ENCODE measurements around the gene CCDC148. TPM values are rescaled to one million over a fixed set of nuclear protein-coding genes. Genes with fewer than 3 reads are reported as not detected.

Gene CCDC148
- total and polyA plus RNA-seq, 2 experiments from 2014 or later = 0.64 to 0.86 TPM

DNA sequence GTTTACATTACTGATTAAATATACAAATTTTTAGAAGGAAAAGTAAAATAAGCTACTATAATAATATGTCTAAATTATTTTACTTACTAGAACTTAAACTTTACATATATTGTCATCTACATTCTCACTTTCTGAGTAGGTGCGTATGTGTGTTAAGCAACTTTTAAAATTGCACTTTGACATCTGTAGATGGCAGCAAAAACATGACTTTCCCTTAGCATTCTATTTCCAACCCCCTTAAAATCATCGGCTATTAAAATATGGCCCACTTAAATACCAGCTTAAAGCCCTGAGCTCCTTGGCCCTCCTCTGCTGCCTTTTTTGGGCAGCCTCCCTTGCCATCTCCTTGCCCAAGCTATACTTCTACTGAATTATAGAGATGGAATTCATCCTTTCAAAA, 276.9 kb downstream of the CCDC148 start:
- no peaks in the 10 kb centered on the region for H3K79me2 ChIP-seq (ENCODE audit: insufficient read depth)
- H3K27ac ChIP-seq = no peak overlapping the region
- no peaks in the 10 kb centered on the region for H3K9me3 ChIP-seq (ENCODE audit: low read depth)
- no peak for TF ChIP-seq EZH2 (IDR thresholded peaks at IDR 0.05; ENCODE audit: insufficient read depth, poor library complexity, severe bottlenecking)
- H2AFZ ChIP-seq = no peak overlapping the region
- DNase-seq = peak; percentile 49
- no peaks in the 10 kb centered on the region for H3K9me2 ChIP-seq (ENCODE audit: insufficient read depth)
- whole genome bisulfite sequencing, 2 experiments (ENCODE audit: low coverage in 1 of 2, low lambda C conversion rate in 2 of 2, missing lambda C conversion rate in 2 of 2) = 28 to 33% methylated on average over 2 of the region's 2 CpGs
- no peak overlapping the region for H3K9ac ChIP-seq
- no peaks in the 10 kb centered on the region for H3K36me3 ChIP-seq (ENCODE audit: low read depth)
- H3K4me2 ChIP-seq (ENCODE audit: unreplicated experiment) = no peak overlapping the region
- no peaks in the 10 kb centered on the region for H3F3A ChIP-seq (ENCODE audit: insufficient read depth)
- no peaks in the 10 kb centered on the region for H4K20me1 ChIP-seq (ENCODE audit: insufficient read depth)
- no peaks in the 10 kb centered on the region for H3K4me1 ChIP-seq (ENCODE audit: insufficient read depth)
- H3K27me3 ChIP-seq (replicated peaks; ENCODE audit: insufficient read depth) = peaks cover 6% of the 10 kb centered on the region; the same call in 1 of the 2 replicates
- no peak overlapping the region for H3K4me3 ChIP-seq
- in situ Hi-C loops (cut with MboI) = loop anchor here (25.0 kb wide), 1 partner anchor 558 kb away; no protein-coding TSS in a partner anchor

DNA sequence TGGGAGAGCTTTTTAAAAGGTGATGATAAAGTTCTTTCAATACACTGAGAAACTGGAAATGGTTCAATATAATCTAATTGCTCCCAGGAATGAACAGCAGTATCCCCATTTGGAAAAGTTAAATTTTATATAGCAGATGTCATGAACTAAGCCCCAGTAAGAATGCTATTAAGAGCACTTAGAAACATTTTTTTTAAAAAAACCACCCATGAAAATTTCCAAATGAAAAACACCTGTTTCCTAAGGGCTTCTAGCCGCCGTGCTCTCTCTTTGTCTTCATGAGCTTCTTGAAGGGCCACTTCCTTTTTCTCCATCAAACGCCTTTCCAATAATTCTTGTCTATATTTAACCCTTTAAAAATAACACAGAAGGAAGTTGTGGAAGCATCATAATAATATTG, 277.9 kb downstream of the CCDC148 start:
- no peak overlapping the region for H3K27ac ChIP-seq
- no peak for TF ChIP-seq EZH2phosphoT487 (IDR thresholded peaks at IDR 0.05; ENCODE audit: insufficient read depth, low read depth)
- no peak for TF ChIP-seq EZH2 (IDR thresholded peaks at IDR 0.05; ENCODE audit: insufficient read depth, poor library complexity, severe bottlenecking)
- DNase-seq = no peak
- H3K36me3 ChIP-seq (ENCODE audit: low read depth) = no peaks in the 10 kb centered on the region
- H3K9me2 ChIP-seq (ENCODE audit: insufficient read depth) = no peaks in the 10 kb centered on the region
- H3K4me2 ChIP-seq (ENCODE audit: unreplicated experiment) = no peak overlapping the region
- peaks cover 6% of the 10 kb centered on the region; the same call in 1 of the 2 replicates for H3K27me3 ChIP-seq (replicated peaks; ENCODE audit: insufficient read depth)
- no peaks in the 10 kb centered on the region for H3K9me3 ChIP-seq (ENCODE audit: low read depth)
- H3K4me1 ChIP-seq (ENCODE audit: insufficient read depth) = no peaks in the 10 kb centered on the region
- H3K79me2 ChIP-seq (ENCODE audit: insufficient read depth) = no peaks in the 10 kb centered on the region
- no peak overlapping the region for H3K9ac ChIP-seq
- H3F3A ChIP-seq (ENCODE audit: insufficient read depth) = no peaks in the 10 kb centered on the region
- no peak overlapping the region for H2AFZ ChIP-seq
- WGBS, 2 experiments (ENCODE audit: low coverage in 1 of 2, low lambda C conversion rate in 2 of 2, missing lambda C conversion rate in 2 of 2) = 2 to 4% methylated on average over 3 of the region's 3 CpGs
- in situ Hi-C loops (cut with MboI) = loop anchor here (25.0 kb wide), 1 partner anchor 559 kb away; no protein-coding TSS in a partner anchor
- no peak overlapping the region for H3K4me3 ChIP-seq
- H4K20me1 ChIP-seq (ENCODE audit: insufficient read depth) = no peaks in the 10 kb centered on the region

DNA sequence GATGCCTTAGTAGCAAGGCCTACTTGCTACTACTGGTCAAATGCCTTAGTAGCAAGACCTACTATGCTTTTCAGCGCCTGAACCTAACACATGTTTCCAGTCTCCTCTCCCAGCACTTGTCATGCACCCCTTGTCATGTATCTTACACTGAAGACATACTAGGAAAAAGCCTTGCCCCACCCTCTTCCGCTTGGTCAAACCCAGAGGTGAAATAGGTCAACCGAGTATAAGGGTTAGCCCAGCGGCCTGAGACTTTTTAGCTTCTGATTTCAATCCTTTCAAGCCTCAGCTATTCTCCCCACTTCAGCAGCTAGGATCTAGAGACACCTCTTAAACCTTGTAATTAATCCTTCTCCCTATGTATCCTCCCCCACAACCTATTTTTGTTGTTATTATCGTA, 281.6 kb downstream of the CCDC148 start:
- H3K9me3 ChIP-seq (ENCODE audit: low read depth) = no peaks in the 10 kb centered on the region
- H3K4me3 ChIP-seq = no peak overlapping the region
- no peak for DNase-seq
- no peak overlapping the region for H3K27ac ChIP-seq
- H3K4me2 ChIP-seq (ENCODE audit: unreplicated experiment) = no peak overlapping the region
- TF ChIP-seq EZH2 (IDR thresholded peaks at IDR 0.05; ENCODE audit: insufficient read depth, poor library complexity, severe bottlenecking) = no peak
- TF ChIP-seq EZH2phosphoT487 (IDR thresholded peaks at IDR 0.05; ENCODE audit: insufficient read depth, low read depth) = no peak
- H2AFZ ChIP-seq = no peak overlapping the region
- H3K4me1 ChIP-seq (ENCODE audit: insufficient read depth) = no peaks in the 10 kb centered on the region
- WGBS, 2 experiments (ENCODE audit: low coverage in 1 of 2, low lambda C conversion rate in 2 of 2, missing lambda C conversion rate in 2 of 2) = 83% methylated on average over 5 of the region's 5 CpGs
- H3K79me2 ChIP-seq (ENCODE audit: insufficient read depth) = no peaks in the 10 kb centered on the region
- in situ Hi-C loops (cut with MboI) = loop anchor here (25.0 kb wide), 1 partner anchor 562 kb away; no protein-coding TSS in a partner anchor
- no peaks in the 10 kb centered on the region for H4K20me1 ChIP-seq (ENCODE audit: insufficient read depth)
- no peaks in the 10 kb centered on the region for H3F3A ChIP-seq (ENCODE audit: insufficient read depth)
- H3K27me3 ChIP-seq (replicated peaks; ENCODE audit: insufficient read depth) = peaks cover 6% of the 10 kb centered on the region; the same call in 1 of the 2 replicates
- no peaks in the 10 kb centered on the region for H3K9me2 ChIP-seq (ENCODE audit: insufficient read depth)
- no peak overlapping the region for H3K9ac ChIP-seq
- H3K36me3 ChIP-seq (ENCODE audit: low read depth) = no peaks in the 10 kb centered on the region

DNA sequence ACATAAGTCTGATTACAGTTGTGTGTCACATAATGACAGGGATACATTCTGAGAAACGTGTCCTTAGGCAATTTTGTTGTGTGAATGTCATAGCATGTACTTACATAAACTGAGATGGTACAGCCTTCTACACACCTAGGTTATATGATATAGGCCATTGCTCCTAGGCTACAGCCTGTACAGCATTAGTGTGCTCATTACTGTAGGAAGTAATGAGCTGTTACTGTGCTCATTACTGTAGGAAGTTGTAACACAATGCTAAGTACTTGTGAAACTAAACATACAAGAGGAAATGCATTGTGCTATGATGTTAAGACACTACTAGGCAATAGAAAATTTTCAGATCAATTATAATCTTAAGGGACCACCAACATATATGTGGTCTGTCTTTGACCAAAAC, 282.1 kb downstream of the CCDC148 start:
- no peaks in the 10 kb centered on the region for H3K36me3 ChIP-seq (ENCODE audit: low read depth)
- H3K4me2 ChIP-seq (ENCODE audit: unreplicated experiment) = no peak overlapping the region
- no peaks in the 10 kb centered on the region for H4K20me1 ChIP-seq (ENCODE audit: insufficient read depth)
- no peak for DNase-seq
- no peak overlapping the region for H3K9ac ChIP-seq
- H3K27ac ChIP-seq = no peak overlapping the region
- no peaks in the 10 kb centered on the region for H3K79me2 ChIP-seq (ENCODE audit: insufficient read depth)
- H2AFZ ChIP-seq = no peak overlapping the region
- no peaks in the 10 kb centered on the region for H3K4me1 ChIP-seq (ENCODE audit: insufficient read depth)
- peaks cover 6% of the 10 kb centered on the region; the same call in 1 of the 2 replicates for H3K27me3 ChIP-seq (replicated peaks; ENCODE audit: insufficient read depth)
- no peaks in the 10 kb centered on the region for H3K9me2 ChIP-seq (ENCODE audit: insufficient read depth)
- no peak overlapping the region for H3K4me3 ChIP-seq
- TF ChIP-seq EZH2 (IDR thresholded peaks at IDR 0.05; ENCODE audit: insufficient read depth, poor library complexity, severe bottlenecking) = no peak
- TF ChIP-seq EZH2phosphoT487 (IDR thresholded peaks at IDR 0.05; ENCODE audit: insufficient read depth, low read depth) = no peak
- H3F3A ChIP-seq (ENCODE audit: insufficient read depth) = no peaks in the 10 kb centered on the region
- no peaks in the 10 kb centered on the region for H3K9me3 ChIP-seq (ENCODE audit: low read depth)
- WGBS, 2 experiments (ENCODE audit: low coverage in 1 of 2, low lambda C conversion rate in 2 of 2, missing lambda C conversion rate in 2 of 2) = 24 to 29% methylated on average over 1 of the region's 1 CpG
- in situ Hi-C loops (cut with MboI) = no loop called here

DNA sequence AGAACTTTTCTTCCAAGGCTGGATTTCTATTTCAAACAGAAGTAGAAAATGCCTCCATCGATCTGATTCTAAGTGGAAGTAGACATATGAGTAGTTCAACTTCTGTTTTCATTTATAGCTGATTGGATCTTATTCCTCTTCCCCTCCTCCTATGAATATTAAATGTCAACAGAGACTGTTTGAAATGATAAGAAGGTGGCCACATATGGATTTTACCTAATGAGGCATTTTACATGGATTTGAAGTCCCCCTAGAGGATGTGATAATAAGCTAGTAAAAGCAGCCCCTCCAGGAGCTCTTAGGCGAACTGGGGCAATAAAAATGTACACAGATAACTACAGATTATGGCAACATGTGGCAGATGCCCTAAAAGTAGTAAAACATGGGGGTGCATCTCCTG, 283.8 kb downstream of the CCDC148 start:
- no peaks in the 10 kb centered on the region for H3K9me3 ChIP-seq (ENCODE audit: low read depth)
- H3F3A ChIP-seq (ENCODE audit: insufficient read depth) = no peaks in the 10 kb centered on the region
- H2AFZ ChIP-seq = no peak overlapping the region
- in situ Hi-C loops (cut with MboI) = no loop called here
- WGBS, 2 experiments (ENCODE audit: low coverage in 1 of 2, low lambda C conversion rate in 2 of 2, missing lambda C conversion rate in 2 of 2) = 11 to 14% methylated on average over 2 of the region's 2 CpGs
- H3K4me1 ChIP-seq (ENCODE audit: insufficient read depth) = no peaks in the 10 kb centered on the region
- H4K20me1 ChIP-seq (ENCODE audit: insufficient read depth) = no peaks in the 10 kb centered on the region
- no peaks in the 10 kb centered on the region for H3K36me3 ChIP-seq (ENCODE audit: low read depth)
- H3K27me3 ChIP-seq (replicated peaks; ENCODE audit: insufficient read depth) = peaks cover 3% of the 10 kb centered on the region; the same call in 1 of the 2 replicates
- H3K27ac ChIP-seq = no peak overlapping the region
- H3K9ac ChIP-seq = no peak overlapping the region
- DNase-seq = no peak
- H3K79me2 ChIP-seq (ENCODE audit: insufficient read depth) = no peaks in the 10 kb centered on the region
- TF ChIP-seq EZH2phosphoT487 (IDR thresholded peaks at IDR 0.05; ENCODE audit: insufficient read depth, low read depth) (no peak), EZH2 (IDR thresholded peaks at IDR 0.05; ENCODE audit: insufficient read depth, poor library complexity, severe bottlenecking) (no peak)
- H3K4me3 ChIP-seq = no peak overlapping the region
- no peak overlapping the region for H3K4me2 ChIP-seq (ENCODE audit: unreplicated experiment)
- no peaks in the 10 kb centered on the region for H3K9me2 ChIP-seq (ENCODE audit: insufficient read depth)

Measured in GM23248 (cell line).